AG10803 (cell line): Measurements from ENCODE around the gene LEO1.

Experiments
- DNase-seq: peaks from one replicate; pipeline ENCODE4 v3.0.0; 2010; ENCODE audit warnings: low read depth
- H3K4me3 ChIP-seq: 2 replicates; pipeline ENCODE4 v1.5.1; 2011; ENCODE audit warnings: mild to moderate bottlenecking, low read length, control low read depth
- TF ChIP-seq, protein P1 (sequence below): conservative IDR thresholded peaks from 2 replicates; pipeline ENCODE4 v1.5.1; 2011; ENCODE audit warnings: mild to moderate bottlenecking, low read length, control low read depth, inconsistent platforms

The LEO1 gene

DNA sequence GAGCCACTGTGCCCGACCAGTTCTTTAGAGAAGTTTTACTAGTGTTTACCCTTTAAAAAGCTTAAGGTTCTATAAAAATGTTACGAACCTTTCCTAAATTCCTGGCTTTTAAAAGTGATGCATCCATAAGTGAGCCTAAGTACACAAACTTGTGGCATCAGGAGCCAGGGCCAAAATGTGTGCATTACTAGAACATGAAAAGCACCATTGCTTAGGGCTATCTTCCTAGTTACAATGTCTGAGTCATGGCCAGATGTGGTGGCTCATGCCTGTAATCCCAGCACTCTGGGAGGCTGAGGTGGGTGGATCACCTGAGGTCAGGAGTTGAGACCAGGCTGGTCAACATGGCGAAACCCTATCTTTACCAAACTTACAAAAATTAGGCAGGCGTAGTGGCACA, 39.9 kb downstream of the LEO1 start:
- TF ChIP-seq, protein P1, sequence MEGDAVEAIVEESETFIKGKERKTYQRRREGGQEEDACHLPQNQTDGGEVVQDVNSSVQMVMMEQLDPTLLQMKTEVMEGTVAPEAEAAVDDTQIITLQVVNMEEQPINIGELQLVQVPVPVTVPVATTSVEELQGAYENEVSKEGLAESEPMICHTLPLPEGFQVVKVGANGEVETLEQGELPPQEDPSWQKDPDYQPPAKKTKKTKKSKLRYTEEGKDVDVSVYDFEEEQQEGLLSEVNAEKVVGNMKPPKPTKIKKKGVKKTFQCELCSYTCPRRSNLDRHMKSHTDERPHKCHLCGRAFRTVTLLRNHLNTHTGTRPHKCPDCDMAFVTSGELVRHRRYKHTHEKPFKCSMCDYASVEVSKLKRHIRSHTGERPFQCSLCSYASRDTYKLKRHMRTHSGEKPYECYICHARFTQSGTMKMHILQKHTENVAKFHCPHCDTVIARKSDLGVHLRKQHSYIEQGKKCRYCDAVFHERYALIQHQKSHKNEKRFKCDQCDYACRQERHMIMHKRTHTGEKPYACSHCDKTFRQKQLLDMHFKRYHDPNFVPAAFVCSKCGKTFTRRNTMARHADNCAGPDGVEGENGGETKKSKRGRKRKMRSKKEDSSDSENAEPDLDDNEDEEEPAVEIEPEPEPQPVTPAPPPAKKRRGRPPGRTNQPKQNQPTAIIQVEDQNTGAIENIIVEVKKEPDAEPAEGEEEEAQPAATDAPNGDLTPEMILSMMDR, result no peak
- H3K4me3 ChIP-seq, result no peak overlapping the region
- DNase-seq, result peak; percentile 24

GRCh38 chr15:51931016-51931415, 40.6 kb downstream of the LEO1 start:
- DNase-seq, result no peak
- H3K4me3 ChIP-seq, result no peak overlapping the region
- TF ChIP-seq, protein P1, result no peak

GRCh38 chr15:51926809-51927208, 44.8 kb downstream of the LEO1 start:
- DNase-seq, result no peak
- no peak overlapping the region for H3K4me3 ChIP-seq
- TF ChIP-seq, protein P1, result no peak

GRCh38 chr15:51924156-51925068, 47.2 kb downstream of the LEO1 start:
- TF ChIP-seq, protein P1, result no peak
- no peak overlapping the region for H3K4me3 ChIP-seq
- no peak for DNase-seq

DNA sequence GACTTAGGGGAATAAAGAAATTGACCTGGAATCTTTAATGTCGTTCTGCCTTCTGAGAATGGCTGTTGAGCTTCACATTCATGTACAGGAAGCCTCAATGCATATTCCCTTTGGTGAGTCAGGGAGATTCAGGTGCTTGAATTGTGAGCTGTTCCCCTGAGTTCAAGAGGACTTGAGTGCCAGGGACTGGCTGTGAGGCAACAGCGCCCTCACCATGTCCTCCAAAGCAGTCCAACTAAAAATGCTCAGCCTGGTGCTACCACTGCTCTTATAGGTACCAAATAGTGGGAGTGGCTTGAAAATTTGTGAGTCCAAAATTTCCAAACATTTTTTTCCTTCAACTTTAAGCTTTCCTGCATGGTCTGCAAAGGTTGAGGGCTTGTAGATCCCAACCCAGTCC, 54.1 kb downstream of the LEO1 start:
- DNase-seq, result no peak
- H3K4me3 ChIP-seq, result no peak overlapping the region
- TF ChIP-seq, protein P1, result peak; percentile 30; the same call in 1 of the 2 replicates

GRCh38 chr15:51912528-51912927, 59.0 kb downstream of the LEO1 start:
- TF ChIP-seq, protein P1, result no peak
- no peak overlapping the region for H3K4me3 ChIP-seq
- DNase-seq, result no peak

- H3K4me3 ChIP-seq, result no peak overlapping the region
- TF ChIP-seq, protein P1, result no peak
- peak; percentile 17 for DNase-seq
These were observed 62.0 kb downstream of the LEO1 start for GRCh38 chr15:51909584-51909983.
